Neural cell (in vitro differentiated cells): ENCODE data around the gene RNASEH2C. TPM values are rescaled to one million over a fixed set of nuclear protein-coding genes. Genes with fewer than 3 reads are reported as not detected.
"Not testable (repeated sequence)": the region's sequence is repeated elsewhere in the genome, so short reads cannot be mapped to it uniquely, and the experiment has no call there.

Experiments used
- H2AFZ ChIP-seq: fragments of 200-600, 300-800 bp; sonication (generic), shearing (Covaris generic); 2 replicates; pipeline ENCODE4 v1.6.0; 2014; ENCODE audit warnings: low read depth, mild to moderate bottlenecking, antibody characterized with exemption, low read length, moderate library complexity
- H3F3A ChIP-seq: fragments of 200-600 bp; shearing (Covaris generic); 2 replicates; pipeline ENCODE4 v1.6.1; 2016; ENCODE audit warnings: mild to moderate bottlenecking, moderate library complexity, mixed read lengths, antibody characterized with exemption, low read length; ENCODE audit not compliant: insufficient read depth, poor library complexity, severe bottlenecking
- H3K27ac ChIP-seq: fragments of 200-600, 300-800 bp; sonication (generic), shearing (Covaris generic); 2 replicates; pipeline ENCODE4 v1.5.1; 2014; ENCODE audit warnings: mild to moderate bottlenecking, low read length, moderate library complexity
- H3K27me3 ChIP-seq: fragments of 300-800, 200-600 bp; sonication (generic), shearing (Covaris generic); 2 replicates; pipeline ENCODE4 v1.6.0; 2014; ENCODE audit warnings: mild to moderate bottlenecking, low read depth, low read length, moderate library complexity; ENCODE audit not compliant: insufficient read depth
- H3K36me3 ChIP-seq: fragments of 300-800, 200-600 bp; sonication (generic), shearing (Covaris generic); 2 replicates; pipeline ENCODE4 v1.5.1; 2014; ENCODE audit warnings: mild to moderate bottlenecking, antibody characterized with exemption, low read length, moderate library complexity; ENCODE audit not compliant: insufficient read depth
- H3K4me2 ChIP-seq: fragments of 300-800, 200-600 bp; sonication (generic), shearing (Covaris generic); 2 replicates; pipeline ENCODE4 v1.6.0; 2014; ENCODE audit warnings: mild to moderate bottlenecking, low read length
- H3K4me3 ChIP-seq: fragments of 300-800, 200-600 bp; sonication (generic), shearing (Covaris generic); 2 replicates; pipeline ENCODE4 v1.5.1; 2014; ENCODE audit warnings: mild to moderate bottlenecking, low read length, moderate library complexity
- H3K79me2 ChIP-seq: fragments of 200-600 bp; shearing (Covaris generic); replicated peaks from 2 replicates; pipeline ENCODE4 v1.6.0; 2014; ENCODE audit warnings: mild to moderate bottlenecking, low read length, moderate library complexity; ENCODE audit not compliant: insufficient read depth
- H3K9ac ChIP-seq: fragments of 300-800, 200-600 bp; sonication (generic), shearing (Covaris generic); 2 replicates; pipeline ENCODE4 v1.6.1; 2016; ENCODE audit warnings: mild to moderate bottlenecking, low read length, mixed read lengths
- H3K9me2 ChIP-seq: fragments of 200-600 bp; shearing (Covaris generic); 2 replicates; pipeline ENCODE4 v1.6.1; 2016; ENCODE audit warnings: mild to moderate bottlenecking, low read length, mixed read lengths; ENCODE audit not compliant: insufficient read depth
- H3K9me3 ChIP-seq: fragments of 200-600, 300-800 bp; sonication (generic), shearing (Covaris generic); 2 replicates; pipeline ENCODE4 v1.6.1; 2016; ENCODE audit warnings: mild to moderate bottlenecking, mixed run types, low read length, moderate library complexity, mixed read lengths
- H4K20me1 ChIP-seq: fragments of 200-600 bp; shearing (Covaris generic); 2 replicates; pipeline ENCODE4 v1.6.1; 2016; ENCODE audit warnings: mild to moderate bottlenecking, mixed run types; ENCODE audit not compliant: insufficient read depth
- CTCF ChIP-seq: fragments of 450-650 bp; IDR thresholded peaks from 2 replicates; pipeline ENCODE4 v1.5.1; 2014; ENCODE audit warnings: antibody characterized with exemption, mild to moderate bottlenecking, moderate library complexity; ENCODE audit not compliant: poor library complexity, severe bottlenecking
- EP300 ChIP-seq: fragments of 450-650 bp; conservative IDR thresholded peaks from 2 replicates; pipeline ENCODE4 v1.6.1; 2014; ENCODE audit warnings: antibody characterized with exemption, mild to moderate bottlenecking, moderate library complexity; ENCODE audit not compliant: poor library complexity, severe bottlenecking
- EZH2 ChIP-seq: fragments of 200-600, 300-800 bp; shearing (Covaris generic), sonication (generic); IDR thresholded peaks from 2 replicates; pipeline ENCODE4 v1.6.1; 2014; ENCODE audit warnings: antibody characterized with exemption, low read length, borderline replicate concordance, mild to moderate bottlenecking; ENCODE audit not compliant: insufficient read depth, poor library complexity, severe bottlenecking
- MXI1 ChIP-seq: fragments of 450-650 bp; conservative IDR thresholded peaks from 2 replicates; pipeline ENCODE4 v1.6.1; 2014; ENCODE audit warnings: antibody characterized with exemption, mild to moderate bottlenecking; ENCODE audit not compliant: poor library complexity, severe bottlenecking
- POLR2AphosphoS5 ChIP-seq: IDR thresholded peaks from 2 replicates; pipeline ENCODE4 v1.6.1; 2012
- RAD21 ChIP-seq: fragments of 450-650 bp; conservative IDR thresholded peaks from 2 replicates; pipeline ENCODE4 v1.6.1; 2014; ENCODE audit warnings: antibody characterized with exemption, mild to moderate bottlenecking, moderate library complexity
- REST ChIP-seq: IDR thresholded peaks from 2 replicates; pipeline ENCODE4 v1.6.1; 2012; ENCODE audit warnings: borderline replicate concordance
- SMC3 ChIP-seq: fragments of 450-650 bp; conservative IDR thresholded peaks from 2 replicates; pipeline ENCODE4 v1.6.1; 2014; ENCODE audit warnings: antibody characterized with exemption, mild to moderate bottlenecking, moderate library complexity; ENCODE audit not compliant: poor library complexity
- TAF1 ChIP-seq: IDR thresholded peaks from 2 replicates; pipeline ENCODE4 v1.6.1; 2012; ENCODE audit warnings: low read depth
- polyA minus RNA-seq: library from RNA; depleted of rRNA, polyadenylated mRNA; stranded (reverse); fragments of >200 nt; gene quantifications from 2 replicates; pipeline ENCODE4 v1.2.3, GENCODE V29; 2014
- polyA plus RNA-seq: library from polyadenylated mRNA; depleted of rRNA; stranded (reverse); fragments of >200 nt; gene quantifications from 2 replicates; pipeline ENCODE4 v1.2.3, GENCODE V29; 2014

The RNASEH2C gene
- polyA plus RNA-seq (38.4 and 43.8 TPM in 2 replicates), polyA minus RNA-seq (9.5 and 15.8 TPM in 2 replicates)

- peak within 1 kb of the TSS; percentile 27 for H2AFZ ChIP-seq
- H3K27ac ChIP-seq, result peak within 1 kb of the TSS; percentile 66
Observed at GRCh38 chr11:65720211-65720934, at the start of gene RNASEH2C. TSS of gene RNASEH2C (minus strand) at chr11:65720798. CDS start at chr11:65720758, 40 bp downstream.

GRCh38 chr11:65767806-65768205, 47.2 kb upstream of the RNASEH2C start:
- not testable (repeated sequence) for H3K4me2 ChIP-seq, H4K20me1 ChIP-seq, H2AFZ ChIP-seq, H3K79me2 ChIP-seq, H3K27me3 ChIP-seq, H3K9ac ChIP-seq, H3K4me3 ChIP-seq, H3F3A ChIP-seq, H3K27ac ChIP-seq, H3K9me3 ChIP-seq, H3K9me2 ChIP-seq, H3K36me3 ChIP-seq

More at GRCh38 chr11:65720211-65720934, at the start of gene RNASEH2C:
- H3K9ac ChIP-seq, result peak within 1 kb of the TSS; percentile 72
- H3K27me3 ChIP-seq, result no peaks in the 10 kb centered on the region
- peaks cover 2% of the 10 kb centered on the region for H3K79me2 ChIP-seq
- TF ChIP-seq MXI1, result peak; percentile 93
- TF ChIP-seq EP300, result peak; percentile 36
- TF ChIP-seq TAF1, result peak; percentile 75
- TF ChIP-seq REST, result peak; percentile 59
- peak; percentile 91 for TF ChIP-seq POLR2AphosphoS5
- TF ChIP-seq RAD21, result no peak
- no peak for TF ChIP-seq CTCF
- TF ChIP-seq SMC3, result no peak
- no peak for TF ChIP-seq EZH2
- H4K20me1 ChIP-seq, result no peaks in the 10 kb centered on the region
- H3F3A ChIP-seq, result no peaks in the 10 kb centered on the region
- H3K4me3 ChIP-seq, result peak within 1 kb of the TSS; percentile 97
- peak within 1 kb of the TSS; percentile 77 for H3K4me2 ChIP-seq
- no peaks in the 10 kb centered on the region for H3K9me3 ChIP-seq
- H3K9me2 ChIP-seq, result no peaks in the 10 kb centered on the region
- peaks cover 11% of the 10 kb centered on the region for H3K36me3 ChIP-seq
